GM19452 (cell line): ENCODE results near the gene PSMA7.

Experiments
- ATAC-seq: cut with Tn5 transposase; IDR thresholded peaks from one replicate; pipeline ENCODE4 v1.9.1; 2021; ENCODE audit not compliant: unreplicated experiment

Gene PSMA7

DNA sequence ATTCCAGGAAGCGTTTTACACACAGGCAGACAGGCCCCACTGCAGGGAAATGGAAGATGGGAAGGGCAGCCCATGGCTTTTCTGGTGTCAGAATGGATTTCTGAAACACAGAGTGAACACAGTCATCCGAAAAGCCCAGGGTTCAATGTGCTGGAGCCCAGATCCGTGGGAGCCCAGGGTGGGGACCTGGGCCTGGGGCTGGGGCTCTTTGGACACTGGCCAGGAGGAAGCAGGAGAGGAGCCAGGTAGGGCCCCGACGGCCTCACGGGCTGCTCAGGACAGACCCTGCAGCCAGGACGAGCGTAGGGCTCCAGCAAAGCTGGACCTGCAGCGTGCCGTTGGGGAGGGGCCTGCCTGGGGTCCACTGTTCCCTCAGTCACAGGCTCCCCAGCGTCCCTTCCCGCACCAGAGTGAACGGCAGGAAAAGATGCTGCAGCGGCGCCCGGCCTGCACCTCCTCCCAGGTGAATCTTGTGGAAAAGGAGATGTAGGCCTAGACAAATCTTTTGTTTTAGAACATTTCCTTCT, 45.2 kb downstream of the PSMA7 start:
- no peak for ATAC-seq

DNA sequence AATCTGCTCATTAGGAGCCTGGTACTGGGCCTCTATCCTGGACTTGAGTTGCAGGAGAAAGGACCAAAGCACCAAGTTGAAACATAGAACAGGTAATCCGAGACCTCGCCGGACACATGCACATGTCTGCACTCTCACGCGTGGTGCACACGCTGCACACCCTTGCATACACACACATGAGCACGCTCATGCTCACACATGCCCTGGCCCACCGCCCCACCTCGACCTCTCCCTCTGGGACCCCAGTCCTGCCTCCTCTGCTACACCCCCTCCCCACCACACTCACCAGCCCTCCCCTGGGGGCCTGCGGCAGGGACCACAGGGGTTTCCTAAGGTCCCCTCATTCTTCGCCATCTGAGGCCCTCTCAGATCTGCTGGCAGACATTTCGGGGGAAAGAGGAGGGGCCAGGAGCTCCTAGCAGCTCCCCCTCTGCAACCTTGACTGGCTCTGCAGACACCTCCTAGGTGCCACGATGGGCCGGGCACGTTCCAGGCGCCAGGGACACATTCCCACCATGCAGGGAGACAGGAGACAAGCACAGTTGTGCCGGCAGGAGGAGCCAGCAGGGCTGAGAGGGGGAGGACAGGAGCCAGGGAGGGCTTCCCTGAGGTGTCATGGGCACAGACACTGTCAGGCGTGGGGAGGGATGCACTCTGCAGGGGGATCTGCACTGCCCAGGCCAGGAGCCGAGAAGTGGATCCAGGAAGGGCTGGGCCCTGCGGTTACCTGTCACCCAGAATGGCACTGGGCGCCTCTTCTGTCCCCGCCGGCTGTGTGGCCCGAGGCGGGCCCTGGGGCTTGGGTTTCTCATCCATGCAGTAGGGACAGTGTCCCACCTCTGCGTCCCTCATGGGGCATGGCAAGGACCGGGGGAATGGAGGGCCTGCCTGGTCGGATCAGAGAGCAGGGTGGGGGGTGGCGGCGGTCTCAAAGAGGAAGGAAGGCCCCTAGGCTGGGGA, 46.5 kb downstream of the PSMA7 start:
- ATAC-seq = no peak

DNA sequence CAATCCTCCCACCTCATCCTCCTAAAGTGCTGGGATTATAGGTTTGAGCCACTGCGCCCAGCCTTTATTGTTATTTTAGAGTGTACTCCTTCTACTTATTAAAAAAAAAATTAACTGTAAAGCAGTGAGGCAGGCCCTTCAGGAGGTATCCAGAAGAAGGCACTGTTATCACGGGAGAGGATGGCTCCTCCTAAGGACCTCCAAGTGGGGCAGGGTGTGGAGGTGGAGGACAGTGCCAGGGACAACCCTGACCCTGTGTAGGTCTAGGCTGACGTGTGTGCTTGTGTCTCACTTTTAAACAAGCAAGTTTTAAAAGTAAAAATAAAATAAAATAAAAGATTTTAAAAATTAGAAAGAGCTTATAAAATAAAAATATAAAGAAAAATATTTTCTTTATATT, 53.8 kb downstream of the PSMA7 start:
- ATAC-seq = no peak

DNA sequence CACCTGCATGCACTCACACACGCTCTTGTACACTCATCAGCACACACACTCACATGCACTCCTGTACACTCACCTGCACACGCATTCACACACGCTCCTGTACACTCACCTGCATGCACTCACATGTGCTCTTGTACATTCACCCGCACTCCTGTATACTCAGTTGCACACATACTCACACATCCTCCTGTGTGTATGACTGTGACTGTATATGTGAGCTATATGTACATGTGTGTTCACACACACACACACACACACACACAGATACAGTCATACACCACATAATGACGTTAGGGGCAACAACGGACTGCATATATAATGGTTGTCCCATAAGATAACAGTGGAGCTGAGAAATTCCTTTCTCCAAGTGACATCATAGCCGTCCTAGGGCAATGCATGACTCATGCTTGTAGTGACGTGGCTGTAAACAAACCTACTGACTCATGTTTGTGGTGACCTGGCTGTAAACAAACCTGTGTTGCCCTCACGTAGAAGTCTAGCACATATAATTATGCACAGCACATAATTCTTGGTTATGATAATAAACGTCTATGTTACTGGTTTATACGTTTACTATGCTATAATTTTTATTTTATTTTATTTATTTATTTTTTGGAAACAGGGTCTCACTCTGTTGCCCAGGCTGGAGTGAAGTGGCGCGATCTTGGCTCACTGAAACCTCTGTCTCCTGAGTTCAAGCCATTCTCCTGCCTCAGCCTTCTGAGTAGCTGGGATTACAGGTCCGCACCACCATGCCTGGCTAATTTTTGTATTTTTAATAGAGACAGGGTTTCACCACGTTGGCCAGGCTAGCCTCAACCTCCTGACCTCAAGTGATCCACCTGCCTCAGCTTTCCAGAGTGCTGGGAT, 54.7 kb downstream of the PSMA7 start:
- no peak for ATAC-seq

DNA sequence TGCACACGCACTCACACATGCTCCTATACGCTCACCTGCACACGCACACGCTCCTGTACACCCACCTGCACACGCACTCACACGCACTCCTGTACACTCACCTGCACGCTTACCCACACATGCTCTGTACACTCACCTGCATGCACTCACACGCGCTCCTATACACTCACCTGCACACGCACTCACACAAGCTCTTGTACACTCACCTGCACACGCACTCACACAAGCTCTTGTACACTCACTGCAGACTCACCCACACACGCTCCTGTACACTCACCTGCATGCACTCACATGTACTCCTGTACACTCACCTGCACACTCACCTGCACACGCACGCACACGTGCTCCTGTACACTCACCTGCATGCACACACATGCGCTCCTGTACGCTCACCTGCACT, 55.6 kb downstream of the PSMA7 start:
- no peak for ATAC-seq

DNA sequence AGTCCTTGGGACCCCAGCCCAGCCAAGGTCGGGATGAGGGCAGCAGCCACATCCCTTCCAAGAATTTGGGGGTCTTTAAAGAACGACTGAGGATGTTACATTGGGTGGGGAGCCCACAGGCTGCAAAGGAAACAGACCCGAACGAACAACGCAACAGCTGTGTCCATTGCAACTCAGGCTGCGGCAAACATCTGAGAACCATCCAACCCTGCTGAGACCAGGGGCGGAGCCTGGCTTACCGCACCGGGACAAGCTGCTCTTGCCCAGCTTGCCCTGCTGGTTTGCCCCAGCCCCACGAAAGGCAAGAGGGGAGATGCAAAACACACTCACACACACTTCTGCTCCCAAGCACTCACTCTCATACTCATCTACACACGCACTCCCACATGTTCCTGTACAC, 56.0 kb downstream of the PSMA7 start:
- no peak for ATAC-seq
